DMS53 treated with DMSO at 0.1 percent for 48 hours (cell line): ENCODE results near the gene PUM1.

ENCODE experiments used
- DNase-seq: peaks from one replicate; lab custom pipeline; 2025; ENCODE audit not compliant: unreplicated experiment; lab: John Stamatoyannopoulos, UW

The PUM1 gene

DNA sequence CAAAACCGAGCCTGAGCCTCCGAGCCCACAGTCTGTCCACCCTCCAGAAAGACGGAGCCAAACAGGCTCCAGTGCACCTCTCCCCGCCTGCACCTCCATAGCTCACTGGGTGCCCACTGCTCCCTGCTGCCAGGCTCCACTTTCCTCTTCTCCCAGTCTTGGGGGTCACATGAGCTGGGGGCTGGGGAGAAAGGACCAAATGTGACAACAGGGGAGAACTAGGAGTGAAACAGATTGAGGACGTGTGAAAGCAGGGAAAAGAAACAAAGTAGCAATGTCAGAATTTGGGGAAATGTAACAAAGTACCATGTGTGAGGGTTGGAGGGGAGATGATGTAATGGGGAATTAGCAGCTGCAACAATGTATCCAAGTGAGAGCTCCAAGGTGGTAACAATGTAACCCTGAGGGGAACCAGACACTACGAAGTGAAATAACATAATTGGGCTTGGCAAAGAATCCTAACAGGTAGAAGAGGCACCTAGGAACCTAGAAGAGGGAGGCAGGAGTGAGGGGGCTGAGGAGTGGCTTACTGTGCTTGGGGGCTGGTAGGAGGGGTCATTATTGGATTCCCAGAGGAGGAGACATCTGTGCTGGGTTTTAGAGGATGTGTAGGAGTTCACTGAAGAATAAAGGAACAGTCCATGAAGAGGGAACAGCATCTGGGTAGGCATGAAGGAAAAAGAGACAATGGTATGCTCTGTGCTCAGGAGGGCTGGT lies 169.4 kb downstream of the PUM1 start:
- no peak for DNase-seq

DNA sequence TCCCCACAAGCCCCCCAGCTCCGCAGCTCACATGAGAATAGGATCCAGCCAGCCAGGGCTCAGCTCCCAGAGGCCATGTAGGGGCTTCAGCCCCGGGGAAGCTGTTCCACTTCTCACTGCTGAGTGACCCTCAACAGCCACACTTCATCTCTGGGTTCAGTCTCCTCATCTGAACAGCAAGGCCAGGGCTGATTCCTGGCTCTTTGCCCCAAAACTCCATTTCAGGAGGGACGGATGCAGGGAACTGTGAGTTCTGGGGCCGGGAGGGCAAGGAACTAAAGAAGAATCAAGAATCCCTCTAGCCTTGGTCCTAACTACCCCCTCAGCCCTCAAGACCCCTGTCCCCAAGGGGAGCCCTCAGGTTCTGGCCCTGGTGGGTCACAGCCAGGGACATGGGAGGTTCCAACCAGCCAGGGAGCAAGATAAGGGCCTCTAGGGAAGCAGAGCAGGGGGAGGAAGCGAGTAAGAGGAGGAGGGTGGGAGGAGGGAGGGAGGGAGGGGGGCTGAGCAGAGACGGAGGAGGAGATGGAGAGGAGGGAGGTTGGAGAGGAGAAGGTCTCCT lies 170.1 kb downstream of the PUM1 start:
- DNase-seq, result no peak

DNA sequence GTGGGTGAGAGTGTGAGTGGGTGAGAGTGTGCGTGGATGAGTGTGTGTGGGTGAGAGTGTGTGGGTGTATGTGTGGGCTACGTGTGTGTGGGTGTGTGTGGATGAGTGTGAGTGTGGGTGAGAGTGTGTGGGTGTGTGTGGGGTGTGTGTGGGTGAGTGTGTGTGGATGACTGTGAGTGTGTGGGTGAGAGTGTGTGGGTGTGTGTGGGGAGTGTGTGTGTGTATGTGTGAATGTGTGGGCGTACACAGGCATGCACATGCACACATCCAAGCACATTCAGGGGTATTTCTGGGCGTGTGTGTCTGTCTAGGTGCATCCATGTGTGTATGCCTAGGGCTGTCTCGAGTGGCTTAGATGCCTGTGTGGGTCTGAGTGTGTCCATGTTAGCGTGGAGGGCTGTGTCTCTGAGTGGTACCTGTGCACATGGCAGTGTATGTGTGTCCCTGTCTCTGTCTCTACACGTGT lies 171.0 kb downstream of the PUM1 start:
- DNase-seq, result no peak

DNA sequence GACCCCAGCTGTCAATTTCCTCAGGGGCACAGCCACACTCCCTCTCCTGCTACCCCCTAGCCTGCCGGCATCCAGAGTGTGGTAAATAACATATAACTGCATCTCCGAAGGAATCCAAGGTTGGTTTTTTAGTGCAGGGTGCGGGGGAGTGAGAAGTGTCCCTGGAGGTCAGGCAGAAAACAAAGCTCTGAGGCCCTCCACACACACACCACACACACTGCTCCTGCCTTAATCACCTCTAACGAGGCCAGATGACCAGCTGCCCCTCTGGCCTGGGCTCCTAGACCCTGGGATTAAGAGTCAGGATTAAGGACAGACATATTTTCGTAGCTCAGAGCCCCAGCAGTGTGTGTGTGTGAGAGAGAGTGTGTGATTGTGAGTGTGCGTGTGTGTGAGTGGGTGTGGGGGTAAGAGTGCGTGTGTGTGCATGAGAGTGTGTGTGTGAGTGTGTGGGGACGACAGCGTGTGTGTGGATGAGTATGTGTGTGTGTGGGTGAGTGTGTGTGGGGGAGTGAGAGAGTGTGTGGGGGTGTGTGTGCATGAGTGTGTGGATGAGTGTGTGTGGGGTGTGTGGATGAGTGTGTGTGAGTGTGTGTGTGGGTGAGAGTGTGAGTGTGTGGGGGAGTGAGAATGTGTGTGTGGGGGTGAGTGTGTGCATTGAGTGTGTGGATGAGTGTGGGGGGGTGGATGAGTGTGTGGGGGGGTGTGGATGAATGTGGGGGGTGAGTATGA lies 171.6 kb downstream of the PUM1 start:
- no peak for DNase-seq

DNA sequence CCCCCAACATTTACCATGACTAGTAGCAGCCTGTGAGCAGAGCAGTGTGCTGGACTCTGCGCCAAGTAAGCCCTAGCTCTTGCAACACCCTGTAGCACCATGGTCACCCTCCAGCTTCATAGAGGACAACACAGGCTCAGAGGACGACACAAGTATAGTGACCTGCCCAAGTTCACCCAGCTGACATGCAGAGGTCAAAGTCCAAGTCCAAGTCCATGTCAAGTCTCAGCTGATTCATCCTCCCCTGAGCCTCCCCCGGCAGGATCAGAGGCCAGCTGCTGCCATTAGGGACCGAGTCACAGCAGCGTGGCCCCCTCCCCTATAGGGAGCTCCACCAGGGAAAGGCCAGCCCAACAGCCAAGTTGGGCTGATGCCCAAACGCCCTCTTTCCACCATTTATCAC lies 172.8 kb downstream of the PUM1 start:
- no peak for DNase-seq

DNA sequence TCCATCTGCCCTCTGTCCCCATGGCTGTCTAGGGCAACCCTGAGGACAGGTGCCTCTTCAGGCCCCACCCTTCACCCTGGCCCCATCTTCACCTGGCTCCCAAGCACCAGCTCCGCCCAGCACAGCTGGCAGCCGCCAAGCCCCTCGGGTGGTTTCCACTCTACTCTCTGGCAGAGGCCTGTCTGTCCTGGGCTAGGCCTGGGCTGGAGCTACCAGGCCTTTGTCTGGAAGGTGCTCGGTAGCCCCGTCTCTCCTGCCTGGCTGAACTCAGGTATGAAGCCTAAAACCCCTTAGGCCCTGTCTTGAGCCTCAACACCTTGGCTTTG lies 174.3 kb downstream of the PUM1 start:
- DNase-seq, result no peak

DNA sequence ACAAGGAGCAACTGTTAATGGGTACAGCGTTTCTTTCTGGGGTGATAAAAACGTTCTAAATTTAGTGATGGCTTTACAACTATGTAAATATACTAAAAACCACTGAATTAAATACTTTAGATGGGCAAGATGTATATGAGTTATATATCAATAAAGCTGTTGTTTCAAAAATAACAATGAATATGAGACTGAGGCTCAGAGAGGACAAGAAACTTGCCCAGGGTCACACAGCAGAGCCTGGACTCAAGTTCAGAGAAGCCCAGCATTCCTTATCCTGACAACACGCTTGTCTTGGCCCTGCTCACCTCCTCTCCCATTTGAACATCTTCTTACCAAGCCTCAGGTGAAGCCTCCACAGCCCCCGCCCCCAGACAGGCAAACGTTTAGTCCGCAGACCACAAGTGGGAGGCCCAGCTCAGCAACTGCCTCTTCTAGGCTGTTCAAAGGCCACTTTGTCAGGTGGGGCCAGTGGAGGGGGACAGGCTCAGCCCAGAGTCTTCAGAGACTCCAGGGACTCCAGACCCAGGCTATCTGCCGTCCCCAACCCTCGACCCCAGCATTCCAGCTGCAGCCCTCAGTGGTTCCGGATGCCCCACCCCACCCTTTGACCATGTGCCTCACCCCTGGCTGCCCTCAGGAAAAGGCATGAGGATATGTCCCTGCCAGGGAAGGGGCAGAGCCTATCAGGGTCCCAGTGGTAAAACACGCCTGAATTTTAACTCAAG lies 174.9 kb downstream of the PUM1 start:
- DNase-seq, result no peak

DNA sequence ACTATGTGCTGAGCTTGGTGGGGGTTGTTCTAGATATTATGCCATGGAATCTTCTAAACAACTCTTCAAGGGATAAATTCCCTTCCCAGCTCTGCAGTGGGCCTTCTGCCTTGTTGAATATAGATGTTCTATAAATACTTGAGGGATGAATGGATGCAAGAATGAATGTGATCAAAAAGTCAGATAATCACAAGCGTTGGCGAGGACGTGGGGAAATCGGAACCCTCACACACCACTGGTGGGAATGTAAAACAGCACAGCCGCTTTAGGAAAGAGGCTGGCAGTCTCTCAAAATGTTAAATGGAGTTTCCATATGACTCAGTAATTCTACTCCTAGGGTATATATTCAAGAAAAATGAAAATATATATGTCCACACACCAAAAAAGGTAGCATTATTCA lies 176.0 kb downstream of the PUM1 start:
- DNase-seq, result no peak

DNA sequence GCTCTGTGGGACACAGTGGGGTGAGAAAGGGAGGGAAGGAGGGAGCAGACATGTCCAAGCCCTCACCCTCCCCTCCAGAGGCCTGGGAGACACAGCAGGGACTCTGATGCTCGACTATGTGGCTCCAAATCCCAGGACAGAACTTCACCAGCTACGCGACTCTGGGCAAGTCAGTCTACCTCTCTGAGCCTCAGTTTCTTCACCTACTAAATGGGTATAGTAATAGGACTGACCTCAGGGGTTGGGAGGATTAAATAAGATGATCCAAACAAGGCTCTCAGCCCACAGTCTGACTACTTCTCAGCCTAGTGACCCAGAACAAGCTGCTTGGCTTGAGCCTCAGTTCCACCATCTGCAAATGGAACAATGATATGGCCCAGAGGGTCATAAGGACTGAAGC lies 176.5 kb downstream of the PUM1 start:
- DNase-seq, result no peak

DNA sequence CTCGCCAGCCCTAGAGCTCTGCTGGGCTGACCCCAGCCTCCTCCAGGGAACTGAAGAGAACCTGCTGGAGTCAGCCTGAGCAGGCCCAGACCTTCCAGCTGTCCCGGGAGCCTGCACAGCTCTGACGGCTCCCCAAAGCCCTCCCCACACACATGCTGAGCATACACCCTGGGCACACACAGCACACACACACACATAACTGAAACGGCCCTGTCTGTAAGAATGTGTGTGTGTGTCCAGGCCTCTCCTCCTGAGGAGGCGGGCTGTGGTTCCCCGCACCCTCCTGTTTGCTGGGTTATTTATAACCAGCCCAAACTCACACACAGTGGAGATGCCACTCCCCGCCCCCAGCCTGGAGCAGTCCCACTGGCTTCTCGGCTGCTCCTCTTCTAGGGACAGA lies 177.1 kb downstream of the PUM1 start:
- peak; percentile 56 for DNase-seq

DNA sequence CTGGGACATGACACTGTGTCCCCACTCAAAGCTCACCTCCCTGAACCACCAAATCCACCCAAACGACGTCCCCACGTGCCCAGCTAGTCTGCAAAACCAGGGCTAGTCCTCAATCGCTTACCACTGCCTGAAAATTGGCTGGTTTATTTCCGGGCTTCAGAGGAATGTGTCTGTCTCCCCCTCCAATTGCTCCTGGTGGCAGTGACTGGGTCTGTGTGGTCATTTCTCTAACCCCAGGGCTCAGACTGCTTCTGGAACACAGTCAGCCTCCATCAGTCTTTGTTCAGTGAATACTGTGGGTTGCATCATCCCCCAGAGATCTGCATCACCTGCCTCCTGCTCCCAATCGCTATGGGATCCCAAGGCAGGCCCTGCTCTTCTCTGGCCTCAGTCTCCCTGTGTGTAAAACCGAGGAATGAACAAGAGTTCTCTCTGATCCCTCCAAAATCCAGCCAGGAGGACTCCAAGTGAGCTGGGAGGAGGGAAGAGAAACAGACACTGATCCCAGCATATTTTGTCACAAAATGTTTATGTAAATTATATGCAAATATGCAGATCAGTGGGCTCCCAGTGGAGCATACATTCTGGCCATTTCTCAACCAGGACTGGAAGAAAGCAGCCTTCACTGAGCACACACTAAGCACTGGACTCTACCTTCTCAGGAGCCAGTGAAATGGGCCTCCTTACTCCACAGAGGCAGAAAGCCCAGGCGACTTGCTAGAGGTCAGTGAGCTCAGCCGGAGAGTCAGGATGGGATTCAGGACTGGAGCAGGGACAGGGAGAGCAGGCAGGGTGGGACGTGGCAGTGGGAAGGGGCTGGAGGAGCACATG lies 177.8 kb downstream of the PUM1 start:
- DNase-seq, result peak; percentile 49

DNA sequence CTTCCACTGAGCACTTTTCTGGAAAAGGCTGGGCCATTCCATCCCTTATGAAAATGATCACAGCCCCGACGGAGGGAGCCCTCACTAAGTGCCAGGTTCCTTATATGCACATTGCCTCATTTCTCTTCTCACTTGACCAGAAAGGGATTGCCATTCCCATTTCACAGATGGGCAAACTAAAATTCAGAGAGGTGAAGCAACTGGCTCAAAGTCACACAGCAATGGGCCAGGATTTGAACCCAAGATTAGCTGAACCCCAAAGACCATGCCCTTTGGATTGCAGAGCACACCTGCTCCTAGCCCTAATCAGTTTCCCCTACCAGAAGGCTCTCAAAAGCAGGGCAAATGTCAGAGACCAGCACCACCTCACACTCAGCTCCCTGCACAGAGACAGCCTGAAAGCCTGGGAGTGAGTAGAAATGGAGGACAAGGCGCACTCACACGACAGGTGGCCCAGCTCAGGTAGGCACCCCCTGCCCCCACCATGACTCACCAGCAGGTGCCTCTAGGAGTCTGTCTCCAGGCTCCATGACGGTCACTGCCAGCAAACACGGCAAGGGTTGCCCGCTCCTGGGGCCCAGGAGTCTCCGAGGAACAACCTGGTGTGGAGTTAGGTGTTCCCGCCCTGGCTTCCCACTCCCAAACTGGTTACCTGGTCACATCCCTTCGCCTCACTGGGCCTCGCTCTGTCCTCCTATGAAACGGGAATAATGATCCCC lies 178.6 kb downstream of the PUM1 start:
- peak; percentile 94 for DNase-seq

DNA sequence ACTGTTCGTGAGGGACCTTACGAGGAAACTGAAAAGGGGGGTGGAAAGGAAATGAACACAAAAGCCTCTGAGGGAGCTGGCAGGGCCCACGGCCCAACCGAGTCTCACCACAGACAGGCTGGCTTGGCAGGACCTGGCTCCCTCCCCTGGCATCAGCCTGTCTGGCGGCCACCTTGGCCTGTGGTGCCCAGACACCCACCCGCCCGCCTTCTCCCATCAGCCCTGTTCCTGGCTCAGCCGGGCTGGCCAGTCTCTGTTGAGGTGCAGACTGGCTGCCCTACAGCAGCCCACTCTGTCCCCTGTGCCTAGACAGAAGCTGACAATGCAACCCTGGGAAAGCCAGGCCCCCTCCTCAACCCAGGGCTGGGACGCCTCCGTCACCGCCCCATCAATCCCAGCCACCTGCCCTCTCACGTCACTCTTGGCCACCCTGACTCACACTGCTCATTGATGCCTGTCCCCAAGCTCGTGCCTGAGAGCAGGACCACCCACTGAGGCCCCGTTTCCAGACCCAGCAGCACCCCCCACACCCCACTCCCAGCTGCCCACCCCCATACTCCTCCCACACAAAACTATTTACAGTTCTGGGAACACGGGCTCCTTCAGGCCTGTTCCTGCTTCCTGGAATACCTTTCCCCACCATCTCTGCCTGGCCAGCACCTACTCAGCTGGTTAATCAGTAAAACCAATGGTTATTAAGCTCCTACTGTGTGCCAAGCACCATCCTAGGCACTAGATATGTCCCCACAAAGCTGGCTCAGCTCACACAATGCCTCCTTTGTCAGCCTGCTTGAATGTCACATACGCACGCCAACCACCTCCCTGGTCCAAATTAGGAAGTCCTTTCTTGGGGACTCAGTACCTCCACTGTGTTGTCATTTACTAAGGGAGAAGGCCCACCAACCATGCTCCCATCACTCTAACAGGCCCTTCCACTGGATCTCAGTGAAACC lies 179.7 kb downstream of the PUM1 start:
- DNase-seq, result no peak

DNA sequence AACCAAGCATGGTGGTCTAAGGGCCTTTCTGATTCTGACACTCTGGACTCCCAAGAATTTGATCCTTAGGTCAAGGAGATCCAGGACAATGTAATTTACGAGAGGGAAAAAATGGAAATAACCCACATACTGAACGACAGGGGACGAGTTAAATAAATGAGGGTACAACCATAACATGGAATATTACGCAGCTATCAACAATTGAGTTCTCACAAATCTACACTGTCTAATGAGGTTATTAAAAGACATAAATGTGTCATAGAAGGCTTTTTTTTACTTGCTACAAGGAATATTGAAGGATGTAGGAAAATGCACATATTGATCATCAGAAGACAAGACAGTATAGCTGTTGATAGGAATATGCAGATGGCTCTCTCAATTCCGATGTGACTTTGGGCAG lies 180.8 kb downstream of the PUM1 start:
- no peak for DNase-seq

DNA sequence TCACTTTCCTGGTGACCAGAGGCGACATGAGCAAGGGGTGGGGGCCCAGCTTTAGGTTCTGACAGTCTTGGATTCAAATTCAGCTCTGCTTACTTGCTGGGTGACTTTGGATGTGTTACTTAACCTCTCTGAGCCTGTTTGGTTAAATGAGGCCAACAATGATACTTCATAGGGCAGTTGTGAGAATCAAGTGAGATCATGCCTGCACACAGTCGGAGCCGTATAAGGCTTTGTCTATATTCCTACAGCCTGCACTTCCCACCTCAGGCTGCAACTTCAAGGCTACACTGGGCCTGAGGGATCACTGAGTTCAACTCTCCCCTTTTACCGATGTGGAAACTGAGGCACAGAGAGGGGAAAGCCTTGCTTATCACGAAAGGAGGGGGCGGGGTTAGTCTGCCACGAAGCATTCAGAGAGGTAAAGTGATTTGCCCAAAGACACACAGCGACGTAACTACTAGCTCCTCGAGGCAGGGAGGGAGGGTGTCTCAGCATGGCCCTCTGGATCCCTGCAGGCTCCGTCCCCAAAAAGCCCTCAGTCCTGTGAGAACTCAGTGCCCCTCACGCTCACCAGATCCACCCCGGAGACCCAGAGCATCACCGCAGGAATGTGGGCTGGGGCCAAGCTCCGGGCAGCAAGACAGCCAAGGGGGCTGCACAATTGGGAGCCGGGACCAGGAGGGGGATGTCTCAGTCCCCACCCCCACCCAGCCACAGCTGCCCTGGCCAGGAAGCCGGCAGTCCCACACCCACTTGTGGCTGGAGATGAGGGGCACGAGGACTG lies 181.9 kb downstream of the PUM1 start:
- no peak for DNase-seq

DNA sequence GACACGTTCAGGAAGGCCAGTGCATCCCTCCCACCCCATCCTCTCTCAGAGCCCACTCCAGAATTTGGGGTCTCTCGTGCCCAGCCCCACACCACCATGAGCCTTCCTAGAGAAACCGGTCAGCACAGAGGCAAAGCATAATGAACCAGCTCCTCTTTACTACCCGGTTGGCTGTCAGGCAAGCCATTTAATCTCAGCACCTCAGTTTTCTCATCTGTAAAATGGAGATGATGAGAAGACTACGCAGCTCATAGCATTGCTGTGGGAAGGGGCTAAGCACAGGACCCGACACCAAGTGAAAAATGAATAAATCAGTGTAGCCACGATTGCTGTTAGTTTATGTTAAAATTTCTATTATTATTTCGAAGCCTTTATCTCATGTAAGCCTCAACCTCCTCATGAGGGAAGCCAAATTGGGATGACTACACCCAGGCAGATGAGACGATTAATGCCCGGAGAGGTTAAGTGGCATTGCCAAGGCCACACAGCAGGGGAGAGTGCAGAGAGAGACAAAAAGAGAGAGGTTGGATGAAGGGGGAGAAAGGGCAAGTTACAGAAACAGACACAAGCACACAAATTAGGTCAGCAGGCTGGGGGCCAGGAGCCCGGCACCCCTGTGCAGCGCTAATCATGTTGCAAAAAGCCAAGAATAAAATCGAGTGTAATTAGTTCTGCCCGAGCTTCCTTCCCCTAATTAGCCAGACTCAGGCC lies 182.7 kb downstream of the PUM1 start:
- DNase-seq, result no peak
